IPS-18c (cell line): ENCODE data around the gene MORC4.

Experiments
- H3K4me3 ChIP-seq: 2 replicates; pipeline ENCODE4 v1.7.0; 2013; ENCODE audit warnings: low read depth, mild to moderate bottlenecking, low read length, moderate library complexity; ENCODE audit not compliant: insufficient read depth
- H3K9me3 ChIP-seq: one replicate; pipeline ENCODE4 v1.6.1; 2013; ENCODE audit warnings: mild to moderate bottlenecking, low read length, moderate library complexity; ENCODE audit not compliant: control insufficient read depth, insufficient read depth

The MORC4 gene

DNA sequence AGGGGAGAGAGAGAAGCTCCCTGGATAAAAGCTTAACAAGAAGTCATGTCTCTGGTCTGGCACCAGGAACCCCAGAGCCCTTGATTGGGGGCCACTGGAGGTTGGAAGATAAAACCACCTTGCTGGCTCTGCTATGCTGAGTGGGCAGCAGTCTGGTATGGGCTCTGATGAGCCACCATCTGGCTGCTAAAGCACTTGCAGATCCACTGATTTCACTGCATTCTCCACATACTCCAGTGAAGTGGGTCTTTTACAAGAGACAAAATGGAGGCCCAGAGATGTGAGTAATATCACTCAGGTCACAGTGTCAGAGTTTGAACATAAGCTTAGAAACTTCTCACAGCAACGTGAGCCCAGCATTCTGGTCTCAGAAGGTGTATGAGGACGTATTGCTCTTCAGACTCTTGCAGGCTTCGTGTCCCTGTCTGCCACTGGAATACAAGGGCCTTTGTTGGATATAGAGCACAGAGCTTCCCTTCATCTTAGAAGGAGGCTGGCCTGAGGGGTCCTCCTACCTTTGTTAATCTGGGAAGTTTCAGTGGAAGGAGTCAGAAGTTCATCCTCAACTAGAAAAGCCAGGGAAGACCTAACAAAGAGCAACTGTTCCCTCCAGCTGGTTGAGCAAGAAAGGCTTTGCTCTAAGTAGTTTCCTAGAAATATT, 68.1 kb downstream of the MORC4 start:
- peaks cover 2% of the 10 kb centered on the region for H3K9me3 ChIP-seq
- no peak overlapping the region for H3K4me3 ChIP-seq

- Histone ChIP-seq H3K4me3 (no peak overlapping the region), H3K9me3 (peaks cover 4% of the 10 kb centered on the region)
These were observed 71.8 kb downstream of the MORC4 start for GRCh38 chrX:106928227-106928626.

- Histone ChIP-seq H3K4me3 (no peak overlapping the region), H3K9me3 (peaks cover 4% of the 10 kb centered on the region)
These were observed 72.3 kb downstream of the MORC4 start for GRCh38 chrX:106927700-106928099.

- Histone ChIP-seq H3K4me3 (no peak overlapping the region), H3K9me3 (peaks cover 4% of the 10 kb centered on the region)
These were observed 73.0 kb downstream of the MORC4 start for GRCh38 chrX:106927023-106927422.

GRCh38 chrX:106921637-106922036, 78.4 kb downstream of the MORC4 start:
- no peak overlapping the region for H3K4me3 ChIP-seq
- H3K9me3 ChIP-seq = peaks cover 2% of the 10 kb centered on the region

GRCh38 chrX:106919932-106920452, 80.0 kb downstream of the MORC4 start, which contains the start of gene CLDN2:
Gene CLDN2, plus strand, starts transcription at chrX:106920402. Its CDS starts 7,827 bp downstream, at chrX:106928229.
- no peak within 1 kb of the TSS for H3K4me3 ChIP-seq

DNA sequence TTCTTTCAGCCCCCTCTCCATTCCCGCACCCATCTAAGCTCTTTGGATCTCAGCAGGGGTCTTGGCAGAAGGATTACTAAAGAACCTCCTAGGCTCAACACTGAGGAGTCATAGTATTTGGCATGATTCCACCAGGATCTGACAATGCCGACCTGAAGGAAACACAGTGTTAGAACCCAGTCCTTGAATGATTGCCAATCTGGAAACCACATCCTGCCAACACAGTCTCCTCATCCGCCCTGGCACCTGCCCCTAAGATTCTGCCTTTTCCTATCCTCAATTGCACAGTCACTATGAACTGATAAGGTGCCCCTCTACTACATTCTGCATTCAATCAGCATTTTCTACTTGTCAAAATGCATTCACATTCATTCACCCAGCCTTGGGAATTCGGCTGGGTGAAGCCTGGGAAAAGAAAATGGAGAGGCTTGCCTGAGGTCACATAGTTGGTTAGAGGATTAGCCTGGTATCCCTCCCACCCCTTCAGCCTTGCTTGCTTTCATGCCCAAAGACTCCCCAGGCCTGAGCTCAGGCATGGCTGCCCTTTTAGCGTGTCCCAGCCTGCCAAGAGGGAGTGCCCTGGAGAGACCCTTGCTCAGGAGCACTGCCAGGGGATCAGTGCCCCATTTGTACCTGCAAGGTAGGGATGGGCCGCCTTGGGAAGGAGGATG, 82.0 kb downstream of the MORC4 start:
- H3K9me3 ChIP-seq = no peaks in the 10 kb centered on the region
- H3K4me3 ChIP-seq = no peak overlapping the region

More at GRCh38 chrX:106919932-106920452, 80.0 kb downstream of the MORC4 start, which contains the start of gene CLDN2:
- no peaks in the 10 kb centered on the region for H3K9me3 ChIP-seq

GRCh38 chrX:106912864-106913263, 87.1 kb downstream of the MORC4 start:
- Histone ChIP-seq H3K9me3 (no peaks in the 10 kb centered on the region), H3K4me3 (no peak overlapping the region)

- no peak overlapping the region for H3K4me3 ChIP-seq
- no peaks in the 10 kb centered on the region for H3K9me3 ChIP-seq
These were observed 93.7 kb downstream of the MORC4 start for GRCh38 chrX:106906361-106906760.

DNA sequence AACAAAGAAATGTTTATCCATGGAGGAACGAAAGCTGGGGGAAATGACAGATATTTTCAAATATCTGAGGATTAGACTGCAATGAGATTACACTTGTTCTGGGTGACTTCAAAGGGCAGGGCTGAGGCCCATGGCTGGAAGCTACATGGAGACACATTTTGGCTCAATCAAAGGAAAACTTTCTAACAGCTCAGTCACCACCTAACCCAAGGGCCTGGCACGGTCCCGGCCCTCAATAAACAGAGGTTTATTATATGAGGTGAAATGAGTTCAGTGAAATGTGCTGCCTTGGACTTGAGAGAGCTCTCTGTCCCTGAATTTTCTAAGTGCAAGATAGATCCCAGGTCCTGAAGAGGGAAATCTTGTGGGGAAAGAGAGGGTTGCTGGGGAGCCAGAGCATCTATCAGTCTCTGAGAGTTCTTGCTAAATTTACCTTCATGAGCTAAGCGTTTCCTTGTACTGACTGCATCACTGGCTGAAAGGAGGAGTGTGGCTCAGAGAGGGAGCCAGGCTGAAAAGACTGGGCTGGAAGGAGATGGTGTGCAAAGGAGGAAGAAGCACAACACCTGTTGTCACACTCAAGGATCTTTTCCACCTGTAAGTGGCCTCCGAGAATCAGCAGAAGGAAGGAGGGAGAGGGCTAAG, 94.8 kb downstream of the MORC4 start:
- Histone ChIP-seq H3K9me3 (no peaks in the 10 kb centered on the region), H3K4me3 (no peak overlapping the region)

DNA sequence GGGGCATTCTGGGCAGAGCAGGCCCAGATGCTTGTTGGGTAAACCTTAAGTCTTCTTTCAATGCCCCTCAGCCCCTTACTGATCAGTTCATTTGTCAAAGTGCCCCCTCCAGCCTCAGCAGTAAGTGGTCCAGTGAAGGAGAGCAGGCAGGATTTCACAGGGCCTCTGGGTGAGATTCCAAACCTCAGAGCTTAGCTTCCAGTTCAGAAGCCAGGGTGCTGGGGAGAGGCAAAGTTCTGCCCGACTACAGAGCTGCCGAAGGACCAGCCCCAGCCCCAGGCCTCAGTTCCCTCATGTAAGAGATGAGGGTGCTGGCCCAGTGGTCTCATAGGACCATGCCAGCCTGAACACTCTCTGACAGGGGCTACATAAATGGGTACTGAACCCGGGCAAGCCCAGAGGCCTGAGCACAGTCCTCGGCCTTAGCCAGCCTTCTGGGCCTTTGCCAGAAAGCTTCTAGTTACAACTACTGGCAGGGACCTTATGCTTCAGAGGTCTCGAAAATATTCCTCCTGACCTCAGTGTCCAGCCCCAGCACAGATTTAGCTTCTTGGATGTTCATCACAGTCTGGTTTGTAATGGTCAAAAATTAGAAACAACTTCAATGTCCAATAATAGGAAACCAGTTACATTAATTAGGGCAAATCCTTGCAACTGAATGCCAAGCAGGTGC, 96.0 kb downstream of the MORC4 start:
- no peak overlapping the region for H3K4me3 ChIP-seq

GRCh38 chrX:106903291-106903824, 96.7 kb downstream of the MORC4 start, which contains the start of gene RIPPLY1:
Gene RIPPLY1, minus strand, starts transcription at chrX:106903341. Its CDS starts 54 bp downstream, at chrX:106903287.
- Histone ChIP-seq H3K9me3 (no peaks in the 10 kb centered on the region), H3K4me3 (no peak within 1 kb of the TSS)

More for the DNA sequence above, 96.0 kb downstream of the MORC4 start:
- no peaks in the 10 kb centered on the region for H3K9me3 ChIP-seq

DNA sequence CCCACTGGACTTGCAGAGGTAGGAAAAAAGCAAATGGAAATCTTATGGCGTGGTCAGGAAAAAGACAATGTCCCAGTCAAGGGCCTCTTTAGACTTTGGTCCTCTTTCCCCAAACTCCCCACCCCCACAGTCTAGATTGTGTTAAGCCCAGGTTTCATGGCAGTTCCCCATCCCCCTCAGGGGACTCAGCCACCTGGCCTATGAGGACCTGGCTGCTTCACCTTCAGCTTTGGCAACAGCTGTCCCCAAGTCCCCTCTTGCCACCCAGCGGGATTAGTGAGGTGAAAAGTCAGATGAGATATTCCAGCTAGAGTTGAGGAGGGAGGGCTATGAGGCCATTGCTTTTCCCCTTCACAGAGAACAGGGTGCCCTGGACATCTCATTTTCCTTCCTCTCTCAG, 97.3 kb downstream of the MORC4 start:
- H3K4me3 ChIP-seq = no peak overlapping the region
- no peaks in the 10 kb centered on the region for H3K9me3 ChIP-seq

GRCh38 chrX:106901781-106902219, 98.2 kb downstream of the MORC4 start:
- no peak overlapping the region for H3K4me3 ChIP-seq
- H3K9me3 ChIP-seq = peaks cover 2% of the 10 kb centered on the region

DNA sequence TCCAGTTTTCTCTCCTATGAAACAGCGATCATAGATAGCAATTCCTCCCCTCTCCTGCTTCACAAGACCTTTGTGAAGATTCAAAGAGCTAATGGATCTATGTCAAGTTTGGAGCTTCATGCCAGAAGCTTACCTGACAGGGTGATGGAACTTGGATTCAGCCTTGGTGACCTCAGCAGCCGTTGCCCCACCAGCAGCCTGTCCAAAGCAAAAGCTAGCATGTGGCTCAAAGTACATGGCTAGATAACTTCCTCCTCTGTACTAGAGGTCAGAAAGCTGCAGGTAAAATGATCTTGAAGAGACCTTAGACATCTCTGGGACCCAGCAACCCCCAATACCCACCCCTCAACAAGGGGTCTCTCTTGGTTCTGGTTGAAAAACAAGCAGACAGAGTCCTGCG, 98.7 kb downstream of the MORC4 start:
- Histone ChIP-seq H3K9me3 (peaks cover 2% of the 10 kb centered on the region), H3K4me3 (no peak overlapping the region)

GRCh38 chrX:106899841-106900240, 100.2 kb downstream of the MORC4 start:
- Histone ChIP-seq H3K9me3 (peaks cover 2% of the 10 kb centered on the region), H3K4me3 (no peak overlapping the region; the same call in 1 of the 2 replicates)

DNA sequence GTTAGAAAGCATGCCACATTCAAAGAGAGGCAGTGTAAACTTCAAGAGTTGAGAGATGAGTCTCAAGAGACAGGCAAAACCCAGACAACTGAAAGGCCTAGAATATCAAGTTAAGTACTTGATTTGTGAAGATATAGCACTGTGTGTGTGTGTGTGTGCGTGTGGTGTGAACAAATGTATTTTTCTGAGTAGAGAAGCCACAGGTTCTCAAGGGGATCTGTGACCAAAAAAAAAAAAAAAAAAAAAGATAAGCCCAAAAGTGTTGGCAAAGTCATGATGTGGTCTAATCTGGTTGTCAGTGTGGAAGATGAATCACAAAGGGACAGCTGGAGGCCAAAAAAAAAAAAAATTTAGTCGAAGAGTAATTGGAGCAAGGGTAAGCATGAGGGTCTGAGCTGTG, 100.7 kb downstream of the MORC4 start:
- H3K9me3 ChIP-seq = peaks cover 2% of the 10 kb centered on the region
- no peak overlapping the region for H3K4me3 ChIP-seq
